BE2C (cell line): Measurements from ENCODE around the gene OVCH1.

Experiments used
- DNase-seq: peaks from one replicate; pipeline ENCODE4 v3.0.0-alpha.2; 2020
- H3K27me3 ChIP-seq: fragments of 250-450 bp; sonication (Bioruptor Pico); 2 replicates; pipeline ENCODE4 v1.5.1; 2020; ENCODE audit warnings: mild to moderate bottlenecking
- H3K36me3 ChIP-seq: fragments of 250-450 bp; sonication (Bioruptor Pico); 2 replicates; pipeline ENCODE4 v1.5.1; 2020; ENCODE audit warnings: mild to moderate bottlenecking
- H3K4me1 ChIP-seq: fragments of 250-450 bp; sonication (Bioruptor Pico); 2 replicates; pipeline ENCODE4 v1.5.1; 2020
- H3K4me3 ChIP-seq: 2 replicates; pipeline ENCODE4 v1.5.1; 2011; ENCODE audit warnings: low read depth, low read length
- H3K9me3 ChIP-seq: fragments of 250-450 bp; sonication (Bioruptor Pico); 2 replicates; pipeline ENCODE4 v1.5.1; 2020
- TF ChIP-seq, protein P1 (sequence below): IDR thresholded peaks from 2 replicates; pipeline ENCODE4 v1.5.1; 2012; ENCODE audit warnings: mild to moderate bottlenecking, low read depth, low read length

OVCH1 gene

GRCh38 chr12:29416748-29417147, 80.7 kb downstream of the OVCH1 start:
- Histone ChIP-seq H3K27me3 (peaks cover 5% of the 10 kb centered on the region), H3K36me3 (no peaks in the 10 kb centered on the region), H3K9me3 (no peaks in the 10 kb centered on the region), H3K4me3 (no peak overlapping the region), H3K4me1 (no peaks in the 10 kb centered on the region)
- TF ChIP-seq, protein P1, sequence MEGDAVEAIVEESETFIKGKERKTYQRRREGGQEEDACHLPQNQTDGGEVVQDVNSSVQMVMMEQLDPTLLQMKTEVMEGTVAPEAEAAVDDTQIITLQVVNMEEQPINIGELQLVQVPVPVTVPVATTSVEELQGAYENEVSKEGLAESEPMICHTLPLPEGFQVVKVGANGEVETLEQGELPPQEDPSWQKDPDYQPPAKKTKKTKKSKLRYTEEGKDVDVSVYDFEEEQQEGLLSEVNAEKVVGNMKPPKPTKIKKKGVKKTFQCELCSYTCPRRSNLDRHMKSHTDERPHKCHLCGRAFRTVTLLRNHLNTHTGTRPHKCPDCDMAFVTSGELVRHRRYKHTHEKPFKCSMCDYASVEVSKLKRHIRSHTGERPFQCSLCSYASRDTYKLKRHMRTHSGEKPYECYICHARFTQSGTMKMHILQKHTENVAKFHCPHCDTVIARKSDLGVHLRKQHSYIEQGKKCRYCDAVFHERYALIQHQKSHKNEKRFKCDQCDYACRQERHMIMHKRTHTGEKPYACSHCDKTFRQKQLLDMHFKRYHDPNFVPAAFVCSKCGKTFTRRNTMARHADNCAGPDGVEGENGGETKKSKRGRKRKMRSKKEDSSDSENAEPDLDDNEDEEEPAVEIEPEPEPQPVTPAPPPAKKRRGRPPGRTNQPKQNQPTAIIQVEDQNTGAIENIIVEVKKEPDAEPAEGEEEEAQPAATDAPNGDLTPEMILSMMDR = no peak
- DNase-seq = no peak

GRCh38 chr12:29415111-29415510, 82.4 kb downstream of the OVCH1 start:
- Histone ChIP-seq H3K27me3 (peaks cover 5% of the 10 kb centered on the region), H3K4me3 (no peak overlapping the region), H3K36me3 (no peaks in the 10 kb centered on the region), H3K4me1 (no peaks in the 10 kb centered on the region), H3K9me3 (no peaks in the 10 kb centered on the region)
- TF ChIP-seq, protein P1 = no peak
- no peak for DNase-seq

- TF ChIP-seq, protein P1 = no peak
- H3K36me3 ChIP-seq = no peaks in the 10 kb centered on the region
- H3K4me1 ChIP-seq = no peaks in the 10 kb centered on the region
- H3K27me3 ChIP-seq = peaks cover 5% of the 10 kb centered on the region
- no peak overlapping the region for H3K4me3 ChIP-seq
- H3K9me3 ChIP-seq = no peaks in the 10 kb centered on the region
- no peak for DNase-seq
These were observed 83.1 kb downstream of the OVCH1 start for GRCh38 chr12:29414368-29414767.

GRCh38 chr12:29405561-29405960, 91.9 kb downstream of the OVCH1 start:
- Histone ChIP-seq H3K36me3 (no peaks in the 10 kb centered on the region), H3K9me3 (no peaks in the 10 kb centered on the region), H3K4me1 (no peaks in the 10 kb centered on the region), H3K4me3 (no peak overlapping the region), H3K27me3 (0 out of 2 replicates have a peak, but pooled peaks cover 9% of the 10 kb centered on the region)
- TF ChIP-seq, protein P1 = no peak
- DNase-seq = no peak

GRCh38 chr12:29403991-29404390, 93.5 kb downstream of the OVCH1 start:
- Histone ChIP-seq H3K36me3 (no peaks in the 10 kb centered on the region), H3K4me1 (no peaks in the 10 kb centered on the region), H3K4me3 (no peak overlapping the region), H3K27me3 (0 out of 2 replicates have a peak, but pooled peaks cover 9% of the 10 kb centered on the region), H3K9me3 (no peaks in the 10 kb centered on the region)
- no peak for DNase-seq
- TF ChIP-seq, protein P1 = no peak

- Histone ChIP-seq H3K27me3 (0 out of 2 replicates have a peak, but pooled peaks cover 9% of the 10 kb centered on the region), H3K9me3 (no peaks in the 10 kb centered on the region), H3K4me1 (no peaks in the 10 kb centered on the region), H3K4me3 (no peak overlapping the region), H3K36me3 (no peaks in the 10 kb centered on the region)
- DNase-seq = no peak
- TF ChIP-seq, protein P1 = no peak
These were observed 95.0 kb downstream of the OVCH1 start for GRCh38 chr12:29402437-29402836.
